MCF 10A (cell line): ENCODE measurements around the gene NEK5. TPM values are rescaled to one million over a fixed set of nuclear protein-coding genes. Genes with fewer than 3 reads are reported as not detected.

ENCODE experiments used
- BruUV-seq: library from RNA; stranded (reverse); fragments of 400-500 nt; replicated peaks from 2 replicates; lab custom pipeline; 2021; lab: Mats Ljungman, UMichigan
- CTCF ChIA-PET: fragments of 300-600 bp; sonication (Branson Sonifier 250); formaldehyde crosslinking; extraction: SDS; loops from one replicate; lab custom pipeline; 2021; ENCODE audit warnings: antibody characterized with exemption, inconsistent platforms; lab: Yijun Ruan, JAX
- POLR2A ChIA-PET: fragments of 300-600, 350-650 bp; sonication (Branson Sonifier 250); formaldehyde crosslinking; extraction: SDS; loops from one replicate; lab custom pipeline; 2020; ENCODE audit warnings: antibody characterized with exemption, inconsistent platforms; lab: Yijun Ruan, JAX
- DNase-seq: peaks from one replicate; pipeline ENCODE4 v3.0.0-alpha.2; 2018; ENCODE audit not compliant: unreplicated experiment
- H3K27ac Mint-ChIP-seq: one replicate; pipeline ENCODE4 v1.8.0; 2022; ENCODE audit warnings: mild to moderate bottlenecking, low read depth, mixed read lengths; ENCODE audit not compliant: unreplicated experiment
- H3K27me3 Mint-ChIP-seq: one replicate; pipeline ENCODE4 v1.8.0; 2022; ENCODE audit warnings: mixed read lengths; ENCODE audit not compliant: insufficient read depth, unreplicated experiment
- H3K36me3 Mint-ChIP-seq: one replicate; pipeline ENCODE4 v1.8.0; 2022; ENCODE audit warnings: mild to moderate bottlenecking, moderate library complexity, mixed read lengths; ENCODE audit not compliant: insufficient read depth, unreplicated experiment
- H3K4me1 Mint-ChIP-seq: one replicate; pipeline ENCODE4 v1.8.0; 2022; ENCODE audit warnings: mixed read lengths; ENCODE audit not compliant: insufficient read depth, unreplicated experiment
- H3K4me3 Mint-ChIP-seq: one replicate; pipeline ENCODE4 v1.8.0; 2022; ENCODE audit warnings: mild to moderate bottlenecking, moderate library complexity, mixed read lengths; ENCODE audit not compliant: unreplicated experiment
- H3K9me3 Mint-ChIP-seq: one replicate; pipeline ENCODE4 v1.8.0; 2022; ENCODE audit warnings: mixed read lengths; ENCODE audit not compliant: unreplicated experiment
- intact Hi-C: fragments of 100-400 bp; cut with micrococcal nuclease; formaldehyde crosslinking; loops from 2 replicates; pipeline ENCODE4 v1.14.1; 2022
- total RNA-seq: library from RNA; stranded (reverse); gene quantifications from 2 replicates; pipeline ENCODE4 v1.2.3, GENCODE V29; 2022
- TF ChIP-seq, protein P1 (sequence below): fragments of 200-600 bp; IDR thresholded peaks from one replicate; pipeline ENCODE4 v1.8.0; 2022; ENCODE audit warnings: antibody characterized with exemption, mild to moderate bottlenecking; ENCODE audit not compliant: unreplicated experiment

Gene NEK5
- total RNA-seq, 1 experiment from 2014 or later: 0.21 TPM

DNA sequence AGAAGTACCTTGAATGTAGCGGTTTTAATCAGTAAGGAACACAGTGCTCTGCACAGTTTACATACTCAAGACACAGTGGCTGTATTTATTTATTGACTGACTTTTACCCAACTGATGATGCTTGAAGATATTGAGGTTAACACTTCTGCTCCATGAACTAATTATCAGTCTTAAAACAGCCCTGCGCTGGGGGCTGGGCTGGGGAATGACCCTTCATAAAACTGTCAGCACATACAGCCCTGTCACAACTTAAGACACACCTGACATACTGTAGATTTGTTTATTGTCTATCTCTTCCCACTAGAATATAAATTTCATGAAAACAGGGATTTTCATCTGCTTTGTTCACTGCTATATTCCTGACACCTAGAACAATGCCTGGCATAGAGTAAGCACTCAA is 10.8 kb downstream of the NEK5 start:
- no peak for DNase-seq
- peaks cover 14% of the 10 kb centered on the region for H3K27me3 Mint-ChIP-seq
- intact Hi-C loops: no loop called here
- no peaks in the 10 kb centered on the region for H3K4me1 Mint-ChIP-seq
- TF ChIP-seq, protein P1, sequence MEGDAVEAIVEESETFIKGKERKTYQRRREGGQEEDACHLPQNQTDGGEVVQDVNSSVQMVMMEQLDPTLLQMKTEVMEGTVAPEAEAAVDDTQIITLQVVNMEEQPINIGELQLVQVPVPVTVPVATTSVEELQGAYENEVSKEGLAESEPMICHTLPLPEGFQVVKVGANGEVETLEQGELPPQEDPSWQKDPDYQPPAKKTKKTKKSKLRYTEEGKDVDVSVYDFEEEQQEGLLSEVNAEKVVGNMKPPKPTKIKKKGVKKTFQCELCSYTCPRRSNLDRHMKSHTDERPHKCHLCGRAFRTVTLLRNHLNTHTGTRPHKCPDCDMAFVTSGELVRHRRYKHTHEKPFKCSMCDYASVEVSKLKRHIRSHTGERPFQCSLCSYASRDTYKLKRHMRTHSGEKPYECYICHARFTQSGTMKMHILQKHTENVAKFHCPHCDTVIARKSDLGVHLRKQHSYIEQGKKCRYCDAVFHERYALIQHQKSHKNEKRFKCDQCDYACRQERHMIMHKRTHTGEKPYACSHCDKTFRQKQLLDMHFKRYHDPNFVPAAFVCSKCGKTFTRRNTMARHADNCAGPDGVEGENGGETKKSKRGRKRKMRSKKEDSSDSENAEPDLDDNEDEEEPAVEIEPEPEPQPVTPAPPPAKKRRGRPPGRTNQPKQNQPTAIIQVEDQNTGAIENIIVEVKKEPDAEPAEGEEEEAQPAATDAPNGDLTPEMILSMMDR: no peak
- ChIA-PET CTCF (interaction anchor here (1.0 to 2.8 kb wide), 4 partner anchors 9 to 304 kb away, joined by 3 to 13 read pairs (median 4); no protein-coding TSS in a partner anchor), POLR2A (interaction anchor here (2.0 kb wide), 1 partner anchor 9 kb away, joined by 7 read pairs; no protein-coding TSS in a partner anchor)
- BruUV-seq: no TSS peak
- no peaks in the 10 kb centered on the region for H3K36me3 Mint-ChIP-seq
- H3K9me3 Mint-ChIP-seq: no peaks in the 10 kb centered on the region
- no peak overlapping the region for H3K27ac Mint-ChIP-seq
- no peak overlapping the region for H3K4me3 Mint-ChIP-seq

DNA sequence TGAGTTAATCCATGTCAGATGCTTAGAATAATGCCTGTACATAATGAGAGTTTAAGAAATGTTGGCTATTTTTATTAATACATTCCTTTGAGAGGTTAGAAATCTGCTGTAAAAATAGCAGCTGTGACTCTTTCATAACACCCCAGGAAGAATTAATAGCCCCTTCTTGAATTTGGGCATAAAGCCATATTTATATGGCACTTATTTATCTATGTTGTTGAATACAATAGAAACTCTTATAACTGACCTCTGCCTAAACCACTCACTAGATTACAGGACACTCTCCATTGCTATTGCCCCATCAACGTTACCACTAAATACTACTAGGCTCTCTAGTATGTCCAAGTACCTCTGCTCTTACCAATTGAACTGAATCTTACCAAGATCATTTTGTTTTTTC is 16.3 kb downstream of the NEK5 start:
- H3K27ac Mint-ChIP-seq: no peak overlapping the region
- DNase-seq: no peak
- POLR2A ChIA-PET: no interaction called here
- H3K27me3 Mint-ChIP-seq: peaks cover 14% of the 10 kb centered on the region
- no peak overlapping the region for H3K4me3 Mint-ChIP-seq
- CTCF ChIA-PET: interaction anchor here (0.7 to 1.5 kb wide), 2 partner anchors 16 to 156 kb away, joined by 5 read pairs; partner anchors contain the start of gene NEK5
- intact Hi-C loops: no loop called here
- H3K4me1 Mint-ChIP-seq: no peaks in the 10 kb centered on the region
- TF ChIP-seq, protein P1: no peak
- no TSS peak for BruUV-seq
- H3K9me3 Mint-ChIP-seq: no peaks in the 10 kb centered on the region
- no peaks in the 10 kb centered on the region for H3K36me3 Mint-ChIP-seq

DNA sequence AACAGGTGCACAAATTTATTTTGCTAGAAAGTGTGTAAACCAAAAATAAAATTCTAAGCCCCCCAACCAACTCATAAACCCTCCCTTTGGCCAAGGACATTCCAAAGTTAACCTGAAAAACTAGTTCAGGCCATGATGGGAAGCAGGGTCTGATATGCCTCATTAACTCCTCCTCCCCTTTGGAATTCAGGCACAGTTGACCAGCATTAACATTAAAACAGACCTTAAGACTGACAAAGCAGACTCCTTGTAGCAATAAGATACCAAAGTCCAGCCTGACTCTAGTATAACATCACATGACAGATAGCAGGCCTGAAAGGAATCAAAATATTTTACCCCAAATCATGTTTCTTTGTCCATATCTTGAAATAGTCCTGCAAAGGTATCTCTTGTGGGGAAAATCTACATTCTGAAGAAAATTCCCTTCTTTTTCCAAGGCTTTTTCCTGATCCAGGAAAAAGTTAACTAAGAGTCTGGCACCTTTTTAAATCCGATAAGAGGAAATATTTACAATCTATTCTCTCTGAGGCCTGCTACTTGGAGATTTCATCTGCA is 19.7 kb downstream of the NEK5 start:
- no peaks in the 10 kb centered on the region for H3K36me3 Mint-ChIP-seq
- no peak for DNase-seq
- H3K27ac Mint-ChIP-seq: no peak overlapping the region
- H3K4me3 Mint-ChIP-seq: no peak overlapping the region
- TF ChIP-seq, protein P1: no peak
- H3K27me3 Mint-ChIP-seq: peaks cover 7% of the 10 kb centered on the region
- ChIA-PET CTCF (interaction anchor here (1.1 kb wide), 1 partner anchor 18 kb away, joined by 5 read pairs; no protein-coding TSS in a partner anchor), POLR2A (interaction anchor here (0.7 kb wide), 1 partner anchor 13 kb away, joined by 3 read pairs; no protein-coding TSS in a partner anchor)
- intact Hi-C loops: no loop called here
- no peaks in the 10 kb centered on the region for H3K9me3 Mint-ChIP-seq
- BruUV-seq: no TSS peak
- H3K4me1 Mint-ChIP-seq: peaks cover 7% of the 10 kb centered on the region

DNA sequence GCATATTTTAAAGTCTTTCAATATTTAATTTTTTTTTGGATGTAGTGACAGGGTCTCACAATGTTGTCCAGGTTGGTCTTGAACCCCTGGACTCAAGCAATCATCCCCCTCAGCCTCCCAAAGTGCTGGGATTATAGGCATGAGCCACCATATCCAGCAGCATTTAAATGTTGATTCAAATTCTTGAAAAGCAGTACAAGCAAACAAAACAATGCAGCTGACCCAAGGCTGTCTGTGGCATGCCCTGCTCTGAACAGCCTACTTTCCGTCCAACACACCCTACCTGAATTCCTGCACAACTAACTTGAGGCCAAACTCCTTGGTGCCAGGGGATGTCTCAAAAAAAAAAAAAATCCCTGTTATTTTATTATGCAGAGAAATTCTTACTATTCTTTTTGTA is 23.0 kb downstream of the NEK5 start:
- H3K4me3 Mint-ChIP-seq: no peak overlapping the region
- TF ChIP-seq, protein P1: no peak
- DNase-seq: no peak
- no peaks in the 10 kb centered on the region for H3K27me3 Mint-ChIP-seq
- ChIA-PET POLR2A (interaction anchor here (0.6 kb wide), 1 partner anchor 21 kb away, joined by 3 read pairs; no protein-coding TSS in a partner anchor), CTCF (interaction anchor here (0.6 to 2.1 kb wide), 6 partner anchors 10 to 291 kb away, joined by 3 to 11 read pairs (median 3); no protein-coding TSS in a partner anchor)
- no peak overlapping the region for H3K27ac Mint-ChIP-seq
- H3K9me3 Mint-ChIP-seq: no peaks in the 10 kb centered on the region
- intact Hi-C loops: no loop called here
- H3K36me3 Mint-ChIP-seq: no peaks in the 10 kb centered on the region
- peaks cover 7% of the 10 kb centered on the region for H3K4me1 Mint-ChIP-seq
- BruUV-seq: no TSS peak
